T-cell (primary cell): ENCODE measurements around the gene RIPOR3. TPM values are rescaled to one million over a fixed set of nuclear protein-coding genes. Genes with fewer than 3 reads are reported as not detected.
"Not testable (repeated sequence)": the region's sequence is repeated elsewhere in the genome, so short reads cannot be mapped to it uniquely, and the experiment has no call there.

ENCODE experiments used
- ATAC-seq, 4 experiments: fragments of 200-7000 bp in 3 of 4; fragments of 150-1000 bp in 1 of 4; cut with Tn5 transposase; replicated peaks in 1 of 4; 1 replicate in 3 of 4; 2 replicates in 1 of 4; pipeline ENCODE4 v1.10.0; 2021; ENCODE audit warnings: moderate library complexity in 3 of 4, mild to moderate bottlenecking in 2 of 4, moderate number of reproducible peaks in 1 of 4
- CTCF ChIA-PET, 2 donors: fragments of 300-600 bp; sonication (Branson Sonifier 250); formaldehyde crosslinking; loops; one replicate each; lab custom pipeline; 2022; ENCODE audit warnings: antibody characterized with exemption in 2 of 2; lab: Charles Lee
- POLR2A ChIA-PET, 2 donors: fragments of 300-600 bp; sonication (Branson Sonifier 250); formaldehyde crosslinking; loops; one replicate each; lab custom pipeline; 2022; ENCODE audit warnings: antibody characterized with exemption in 2 of 2; lab: Charles Lee
- DNase-seq, 35 experiments: peaks; one replicate each; pipeline versions ENCODE4 v3.0.0 to v3.0.0-alpha.2; 2013 to 2023
- H3K27ac ChIP-seq: one replicate; pipeline ENCODE4 v1.5.1; 2013; ENCODE audit warnings: low read length
- H3K27me3 ChIP-seq, 2 experiments: replicated peaks in 1 of 2; 1 replicate in 1 of 2; 2 replicates in 1 of 2; pipeline versions ENCODE4 v1.6.1 to v1.7.0; 2013; ENCODE audit warnings: low read length in 1 of 2, mixed read lengths in 1 of 2; ENCODE audit not compliant: control insufficient read depth in 2 of 2, insufficient read depth in 2 of 2; ENCODE audit errors: extremely low read depth in 1 of 2
- H3K36me3 ChIP-seq, 2 donors: 1 replicate in 1 of 2; 2 replicates in 1 of 2; pipeline versions ENCODE4 v1.6.1 to v1.7.0; 2013; ENCODE audit warnings: low read length in 1 of 2; ENCODE audit not compliant: control insufficient read depth in 2 of 2, insufficient read depth in 1 of 2; ENCODE audit errors: extremely low read depth in 1 of 2
- H3K4me1 ChIP-seq, 2 experiments: 1 replicate in 1 of 2; 2 replicates in 1 of 2; pipeline versions ENCODE4 v1.6.1 to v1.7.0; 2013; ENCODE audit warnings: low read length in 2 of 2, mixed read lengths in 1 of 2; ENCODE audit not compliant: insufficient read depth in 2 of 2, control insufficient read depth in 1 of 2; ENCODE audit errors: extremely low read depth in 1 of 2
- H3K4me3 ChIP-seq, 2 donors: 1 replicate in 1 of 2; 2 replicates in 1 of 2; pipeline versions ENCODE4 v1.5.1 to v1.7.0; 2013; ENCODE audit warnings: mild to moderate bottlenecking in 2 of 2, low read length in 1 of 2, moderate library complexity in 1 of 2; ENCODE audit not compliant: control insufficient read depth in 1 of 2; ENCODE audit errors: extremely low read depth in 1 of 2
- H3K9me3 ChIP-seq: 2 replicates; pipeline ENCODE4 v1.7.0; 2013
- H3K27ac Mint-ChIP-seq, 2 donors: one replicate each; pipeline ENCODE4 v1.8.0; 2020 to 2021; ENCODE audit warnings: mild to moderate bottlenecking in 2 of 2, mixed read lengths in 2 of 2
- H3K27me3 Mint-ChIP-seq, 2 donors: one replicate each; pipeline ENCODE4 v1.8.0; 2021 to 2022; ENCODE audit warnings: mixed read lengths in 2 of 2
- H3K36me3 Mint-ChIP-seq: one replicate; pipeline ENCODE4 v1.8.0; 2021; ENCODE audit warnings: mixed read lengths
- H3K4me1 Mint-ChIP-seq, 3 donors: one replicate each; pipeline ENCODE4 v1.8.0; 2020 to 2022; ENCODE audit warnings: mixed read lengths in 3 of 3, mild to moderate bottlenecking in 1 of 3
- H3K4me3 Mint-ChIP-seq, 3 donors: one replicate each; pipeline ENCODE4 v1.8.0; 2020 to 2022; ENCODE audit warnings: mild to moderate bottlenecking in 3 of 3, mixed read lengths in 3 of 3, moderate library complexity in 3 of 3
- H3K9me3 Mint-ChIP-seq, 3 donors: one replicate each; pipeline ENCODE4 v1.8.0; 2020 to 2022; ENCODE audit warnings: mixed read lengths in 3 of 3
- WGBS: methylation state at CpG from one replicate; pipeline ENCODE4 v1.1.5; 2013; ENCODE audit warnings: missing lambda C conversion rate; ENCODE audit not compliant: insufficient coverage; 5-methylcytosine and 5-hydroxymethylcytosine counted together
- total RNA-seq, 35 experiments: library from RNA in 6 of 35; stranded (reverse) in 6 of 35; fragments of 120-200 nt in 1 of 35; gene quantifications; one replicate each; pipeline versions ENCODE4 v1.2.1 to v1.2.4 and lab custom pipeline; 2013 to 2026

The RIPOR3 gene
- total RNA-seq, 5 donors from 2014 or later (not counting 1 experiment from before 2014, with no cell fraction given), result 0.25 to 0.88 (median 0.42) TPM

DNA sequence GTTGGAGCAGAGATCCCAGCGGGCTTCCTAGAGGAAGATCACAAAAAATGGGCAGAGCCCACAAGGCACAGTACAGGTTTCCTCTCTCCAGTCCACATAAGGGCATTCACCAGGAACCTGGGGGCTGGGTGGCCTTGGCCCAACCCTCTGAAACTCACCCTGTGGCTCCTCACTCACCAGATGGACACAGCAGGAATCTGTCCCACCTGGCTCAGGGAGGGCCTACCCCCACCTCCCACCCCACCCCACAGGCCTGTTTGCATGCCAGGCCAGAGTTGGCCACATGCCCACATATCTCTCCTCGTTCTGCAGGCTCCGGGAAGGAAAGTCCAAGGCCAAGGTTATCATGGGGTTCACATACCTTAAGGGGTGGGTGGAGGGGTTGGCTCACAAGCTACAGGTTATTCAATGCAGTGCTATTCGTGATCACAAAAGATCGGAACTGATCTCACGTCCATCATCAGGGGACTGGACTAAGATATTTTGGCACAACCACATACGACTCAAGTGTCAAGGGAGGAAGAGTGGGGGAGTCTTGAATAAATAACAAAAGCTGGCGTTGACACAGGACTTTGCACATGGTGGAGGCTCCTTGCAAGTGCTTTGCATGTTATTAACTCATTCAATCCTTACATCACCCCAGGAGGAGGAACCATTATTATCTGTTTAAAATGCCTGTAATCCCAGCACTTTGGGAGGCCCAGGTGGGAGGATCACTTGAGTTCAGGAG is 13.0 kb downstream of the RIPOR3 start:
- Mint-ChIP-seq H3K27me3 (peaks cover 5 to 7% of the 10 kb centered on the region in 2 donors), H3K4me3 (no peak overlapping the region), H3K4me1 (no peaks in the 10 kb centered on the region), H3K27ac (no peak overlapping the region), H3K36me3 (no peaks in the 10 kb centered on the region), H3K9me3 (peaks cover 0 to 3% (median 0%) of the 10 kb centered on the region in 3 donors)
- Histone ChIP-seq H3K27me3 (peaks cover 0 to 17% of the 10 kb centered on the region in 2 experiments), H3K9me3 (no peaks in the 10 kb centered on the region), H3K36me3 (no peaks in the 10 kb centered on the region), H3K4me1 (no peaks in the 10 kb centered on the region), H3K27ac (no peak overlapping the region), H3K4me3 (no peak overlapping the region)
- ChIA-PET CTCF (no interaction called here), POLR2A (no interaction called here)
- DNase-seq, result no peak
- no peak for ATAC-seq
- WGBS, result 100% methylated on average over 2 of the region's 8 CpGs

DNA sequence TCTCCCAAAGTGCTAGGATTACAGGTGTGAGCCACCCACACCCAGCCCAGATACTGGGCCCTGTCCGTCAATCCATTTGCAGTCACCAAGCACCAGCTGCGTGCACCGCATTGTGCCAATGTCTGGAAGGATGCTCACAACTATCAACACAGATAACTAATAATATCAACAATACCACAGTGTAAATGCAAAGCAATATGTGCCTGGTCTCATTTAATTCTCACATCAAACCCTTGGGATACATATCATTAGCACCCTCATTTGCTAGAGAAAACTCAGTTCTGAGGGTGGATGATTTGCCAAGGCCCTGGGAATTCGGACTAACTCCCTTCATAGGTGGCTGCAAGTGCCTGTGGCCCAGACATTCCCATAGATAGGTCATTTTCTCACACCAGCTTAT is 14.5 kb downstream of the RIPOR3 start:
- no peak overlapping the region for H3K4me3 Mint-ChIP-seq
- DNase-seq (no peak), ATAC-seq (no peak)
- H3K9me3 Mint-ChIP-seq, result peaks cover 0 to under 1% (median 0%) of the 10 kb centered on the region in 3 donors
- H3K4me1 ChIP-seq, result no peaks in the 10 kb centered on the region
- no peaks in the 10 kb centered on the region for H3K9me3 ChIP-seq
- CTCF ChIA-PET, result interaction anchor here in 1 of 2 donors (0.7 kb wide), 1 partner anchor 360 kb away, joined by 3 read pairs; no protein-coding TSS in a partner anchor
- peaks cover 0 to 26% of the 10 kb centered on the region in 2 experiments for H3K27me3 ChIP-seq
- peaks cover 6 to 8% of the 10 kb centered on the region in 2 donors for H3K27me3 Mint-ChIP-seq
- no peaks in the 10 kb centered on the region for H3K4me1 Mint-ChIP-seq
- H3K4me3 ChIP-seq, result no peak overlapping the region
- no peak overlapping the region for H3K27ac Mint-ChIP-seq
- no peaks in the 10 kb centered on the region for H3K36me3 Mint-ChIP-seq
- POLR2A ChIA-PET, result interaction anchor here in 1 of 2 donors (0.7 kb wide), 1 partner anchor 251 kb away, joined by 7 read pairs; no protein-coding TSS in a partner anchor
- WGBS, result 100% methylated on average over 3 of the region's 4 CpGs
- H3K36me3 ChIP-seq, result no peaks in the 10 kb centered on the region
- H3K27ac ChIP-seq, result no peak overlapping the region

- H3K36me3 ChIP-seq, H3K9me3 ChIP-seq, DNase-seq, H3K9me3 Mint-ChIP-seq, H3K27ac ChIP-seq, H3K4me1 Mint-ChIP-seq, POLR2A ChIA-PET, H3K4me1 ChIP-seq, H3K27ac Mint-ChIP-seq, H3K4me3 Mint-ChIP-seq, CTCF ChIA-PET, H3K4me3 ChIP-seq, ATAC-seq, H3K36me3 Mint-ChIP-seq, H3K27me3 Mint-ChIP-seq: not testable (repeated sequence)
- no CpG with 5 or more reads among the region's 3 CpGs for WGBS
- peaks cover 0 to 26% of the 10 kb centered on the region in 2 experiments for H3K27me3 ChIP-seq
These were observed 15.0 kb downstream of the RIPOR3 start for GRCh38 chr20:50676377-50676731.

DNA sequence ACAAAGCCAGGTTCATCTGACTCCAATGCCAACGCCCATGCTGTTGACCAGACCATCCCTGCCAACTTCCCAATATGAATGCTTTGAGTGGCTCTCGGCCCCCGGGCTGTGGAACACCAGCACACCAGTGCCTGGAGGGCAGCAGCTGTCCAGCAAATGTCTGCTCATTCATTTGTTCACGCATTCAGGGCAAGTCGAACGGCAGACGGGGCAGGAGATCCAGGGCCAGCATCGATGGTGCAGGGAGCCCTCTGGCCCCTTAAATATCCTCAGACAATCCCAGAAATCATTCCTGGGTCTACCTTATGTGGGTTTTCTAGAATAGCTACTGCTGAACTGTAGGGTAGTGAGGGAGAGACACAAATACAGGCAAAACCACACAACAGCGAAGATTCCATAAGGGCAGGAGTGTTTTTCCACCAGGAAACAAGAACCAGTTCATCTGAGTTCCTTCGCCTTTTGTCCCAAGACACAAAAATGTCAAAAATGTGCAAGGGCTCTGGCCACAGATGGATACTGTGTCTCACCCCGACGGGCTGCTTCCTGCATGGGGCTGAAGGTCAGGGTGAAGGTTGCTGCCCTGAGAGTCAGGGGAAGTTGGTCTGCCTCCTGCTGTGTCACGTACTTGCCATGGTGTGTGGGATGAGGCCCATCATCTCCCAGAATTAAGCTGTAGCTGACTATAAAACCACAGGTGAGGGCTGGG is 15.5 kb downstream of the RIPOR3 start:
- DNase-seq, result no peak
- H3K4me1 Mint-ChIP-seq, result no peaks in the 10 kb centered on the region
- H3K4me1 ChIP-seq, result no peaks in the 10 kb centered on the region
- H3K36me3 Mint-ChIP-seq, result no peaks in the 10 kb centered on the region
- peaks cover 0 to 25% of the 10 kb centered on the region in 2 experiments for H3K27me3 ChIP-seq
- WGBS, result 66% methylated on average over 11 of the region's 13 CpGs
- H3K4me3 Mint-ChIP-seq, result no peak overlapping the region
- H3K9me3 ChIP-seq, result no peaks in the 10 kb centered on the region
- H3K27ac Mint-ChIP-seq, result no peak overlapping the region
- peaks cover 8 to 10% of the 10 kb centered on the region in 2 donors for H3K27me3 Mint-ChIP-seq
- no peak overlapping the region for H3K27ac ChIP-seq
- ATAC-seq, result no peak
- POLR2A ChIA-PET, result no interaction called here
- H3K36me3 ChIP-seq, result no peaks in the 10 kb centered on the region
- no peak overlapping the region for H3K4me3 ChIP-seq
- CTCF ChIA-PET, result no interaction called here
- no peaks in the 10 kb centered on the region for H3K9me3 Mint-ChIP-seq

GRCh38 chr20:50674138-50674825 is 17.1 kb downstream of the RIPOR3 start:
- 0% methylated on average over 1 of the region's 2 CpGs for WGBS

DNA sequence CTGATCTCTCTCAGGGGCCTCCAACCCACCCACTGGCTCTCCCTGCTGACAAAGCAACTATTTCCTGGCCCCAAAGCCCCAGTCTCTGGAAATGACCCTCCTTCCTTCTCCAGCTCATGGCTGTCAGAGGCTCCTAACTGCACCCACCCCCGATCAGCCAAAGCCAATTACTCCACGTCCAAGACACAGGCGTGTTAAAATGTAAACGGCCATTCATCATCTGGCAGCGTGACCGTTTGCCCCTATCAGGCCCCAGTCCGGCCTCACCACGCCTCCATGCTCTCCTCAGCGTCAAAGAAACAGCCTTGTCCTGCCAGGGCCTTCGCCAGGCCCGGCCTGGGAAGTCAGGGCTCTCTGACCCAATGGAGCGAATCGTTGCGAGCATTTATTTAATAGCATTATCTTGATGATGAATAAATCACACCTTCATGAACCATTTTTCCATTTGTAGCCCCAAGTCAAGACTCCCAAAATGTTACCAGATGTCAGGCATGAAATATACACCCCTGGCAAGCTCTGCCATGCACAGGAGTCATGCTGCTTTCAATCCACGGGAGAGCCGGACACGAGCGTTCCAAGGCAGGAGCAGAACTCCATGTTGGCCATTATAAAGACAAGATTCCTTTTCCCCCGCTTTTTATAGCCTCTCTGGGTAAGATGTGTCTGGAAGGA is 17.7 kb downstream of the RIPOR3 start:
- no peaks in the 10 kb centered on the region for H3K9me3 Mint-ChIP-seq
- no peak overlapping the region for H3K4me3 Mint-ChIP-seq
- Histone ChIP-seq H3K4me1 (no peaks in the 10 kb centered on the region), H3K36me3 (no peaks in the 10 kb centered on the region), H3K27me3 (peaks cover 0 to 25% of the 10 kb centered on the region in 2 experiments), H3K4me3 (no peak overlapping the region), H3K9me3 (no peaks in the 10 kb centered on the region), H3K27ac (no peak overlapping the region)
- H3K4me1 Mint-ChIP-seq, result no peaks in the 10 kb centered on the region
- POLR2A ChIA-PET, result no interaction called here
- ATAC-seq (no peak), DNase-seq (no peak)
- H3K36me3 Mint-ChIP-seq, result no peaks in the 10 kb centered on the region
- 88% methylated on average over 15 of the region's 19 CpGs for WGBS
- H3K27me3 Mint-ChIP-seq, result peaks cover 5 to 10% of the 10 kb centered on the region in 2 donors
- CTCF ChIA-PET, result no interaction called here
- no peak overlapping the region for H3K27ac Mint-ChIP-seq

More at GRCh38 chr20:50674138-50674825, 17.1 kb downstream of the RIPOR3 start:
- Mint-ChIP-seq H3K36me3 (no peaks in the 10 kb centered on the region), H3K4me3 (no peak overlapping the region), H3K4me1 (no peaks in the 10 kb centered on the region), H3K9me3 (no peaks in the 10 kb centered on the region), H3K27me3 (peaks cover 5 to 10% of the 10 kb centered on the region in 2 donors), H3K27ac (no peak overlapping the region)
- Histone ChIP-seq H3K27me3 (peaks cover 0 to 21% of the 10 kb centered on the region in 2 experiments), H3K4me1 (no peaks in the 10 kb centered on the region), H3K27ac (no peak overlapping the region), H3K36me3 (no peaks in the 10 kb centered on the region), H3K9me3 (no peaks in the 10 kb centered on the region), H3K4me3 (no peak overlapping the region)
- CTCF ChIA-PET, result no interaction called here
- POLR2A ChIA-PET, result no interaction called here
- ATAC-seq (no peak), DNase-seq (no peak)
